Raji (cell line): ENCODE measurements around the gene KCNJ13.

Experiments
- POLR2A ChIP-seq: IDR thresholded peaks from 2 replicates; pipeline ENCODE4 v1.6.1; 2011; ENCODE audit warnings: low read depth, low read length, control low read depth; ENCODE audit not compliant: insufficient read depth

Gene KCNJ13

GRCh38 chr2:232779934-232780333, 3.6 kb upstream of the KCNJ13 start:
- no peak for TF ChIP-seq POLR2A

GRCh38 chr2:232779465-232779864, 3.1 kb upstream of the KCNJ13 start:
- no peak for TF ChIP-seq POLR2A

- TF ChIP-seq POLR2A, result no peak
Observed at GRCh38 chr2:232777276-232777675, 911 bp upstream of the KCNJ13 start.

GRCh38 chr2:232773815-232774214, 2.5 kb downstream of the KCNJ13 start:
- TF ChIP-seq POLR2A, result no peak

GRCh38 chr2:232772531-232772930, 3.8 kb downstream of the KCNJ13 start:
- no peak for TF ChIP-seq POLR2A

GRCh38 chr2:232771870-232772269, 4.5 kb downstream of the KCNJ13 start:
- no peak for TF ChIP-seq POLR2A

GRCh38 chr2:232770207-232770606, 6.2 kb downstream of the KCNJ13 start:
- TF ChIP-seq POLR2A, result no peak

GRCh38 chr2:232767866-232768265, 8.5 kb downstream of the KCNJ13 start:
- no peak for TF ChIP-seq POLR2A

GRCh38 chr2:232761301-232761907, 15.0 kb downstream of the KCNJ13 start:
- no peak for TF ChIP-seq POLR2A

GRCh38 chr2:232757905-232758304, 18.5 kb downstream of the KCNJ13 start:
- no peak for TF ChIP-seq POLR2A

- TF ChIP-seq POLR2A, result no peak
Observed at GRCh38 chr2:232750135-232750671, 26.2 kb downstream of the KCNJ13 start.

- no peak for TF ChIP-seq POLR2A
Observed at GRCh38 chr2:232749331-232749730, 27.0 kb downstream of the KCNJ13 start.

- no peak for TF ChIP-seq POLR2A
Observed at GRCh38 chr2:232748038-232748437, 28.3 kb downstream of the KCNJ13 start.

- TF ChIP-seq POLR2A, result no peak
Observed at GRCh38 chr2:232744963-232745362, 31.4 kb downstream of the KCNJ13 start.

- no peak for TF ChIP-seq POLR2A
Observed at GRCh38 chr2:232741972-232742371, 34.4 kb downstream of the KCNJ13 start.

- no peak for TF ChIP-seq POLR2A
Observed at GRCh38 chr2:232741294-232741693, 35.1 kb downstream of the KCNJ13 start.

- TF ChIP-seq POLR2A, result no peak
Observed at GRCh38 chr2:232731470-232731869, 44.9 kb downstream of the KCNJ13 start.
